Hematopoietic multipotent progenitor cell treated with erythropoietin and hydrocortisone succinate and interleukin-3 and kit ligand, for 8 days (in vitro differentiated cells): Measurements from ENCODE around the gene FGD5.
"Not testable (repeated sequence)": the region's sequence is repeated elsewhere in the genome, so short reads cannot be mapped to it uniquely, and the experiment has no call there.

Experiments
- DNase-seq: peaks from one replicate; pipeline ENCODE4 v3.0.0-alpha.2; 2015

Gene FGD5

GRCh38 chr3:14808025-14808424 lies 10.7 kb upstream of the FGD5 start:
- no peak for DNase-seq

DNA sequence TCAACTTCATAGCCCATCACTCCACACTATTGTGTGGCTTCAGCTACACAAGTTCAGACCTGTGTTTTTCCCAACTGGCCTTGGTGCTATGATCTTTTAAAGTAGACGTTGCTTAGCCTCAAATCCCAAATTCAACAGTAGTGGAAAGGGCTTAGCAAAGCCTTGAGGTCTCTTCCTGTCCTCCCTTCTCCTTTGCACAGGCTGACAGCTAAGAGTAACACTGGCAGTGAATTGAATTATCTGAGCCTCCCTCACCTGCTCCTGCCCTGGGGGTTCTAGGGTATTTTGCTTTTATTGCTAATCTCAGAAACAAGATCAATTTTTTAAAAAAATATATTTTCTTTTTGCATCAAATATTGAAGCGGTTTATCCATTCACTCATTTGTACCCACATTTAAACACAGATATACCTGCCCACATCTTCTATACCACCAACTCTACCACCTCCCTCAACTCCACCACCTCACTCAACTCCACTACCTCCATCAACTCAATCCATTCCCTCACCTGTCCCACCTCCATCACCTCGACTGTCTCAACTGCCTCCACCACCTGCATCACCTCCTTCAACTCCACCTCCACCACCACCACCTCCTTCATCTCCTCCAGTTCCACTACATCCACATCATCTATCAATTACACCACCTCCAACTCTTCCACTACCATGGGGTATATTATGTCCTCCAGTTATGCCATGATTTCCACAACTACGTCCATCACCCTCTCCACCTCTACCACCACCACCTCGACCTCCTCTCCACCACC lies 10.1 kb upstream of the FGD5 start:
- no peak for DNase-seq

DNA sequence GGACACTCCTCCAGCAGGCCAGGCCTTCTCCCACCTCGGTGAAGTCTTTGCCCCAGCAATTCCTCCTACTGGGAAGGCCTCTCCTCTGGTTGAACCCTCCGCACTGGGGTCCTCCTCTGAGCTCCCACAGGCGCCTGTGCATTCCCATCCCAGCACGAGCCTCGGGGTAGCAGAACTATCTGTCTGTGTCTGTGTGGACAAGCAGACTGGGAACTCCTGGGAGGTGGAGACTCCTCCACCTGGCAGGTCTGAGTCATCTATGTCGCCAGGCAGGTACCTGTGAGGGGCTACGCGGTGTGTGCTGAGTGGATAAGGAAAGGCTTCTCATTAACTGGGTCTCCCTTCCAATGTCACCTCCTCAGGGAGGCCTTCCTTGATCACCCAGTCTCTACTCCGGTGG lies 9.2 kb upstream of the FGD5 start:
- DNase-seq = not testable (repeated sequence)

DNA sequence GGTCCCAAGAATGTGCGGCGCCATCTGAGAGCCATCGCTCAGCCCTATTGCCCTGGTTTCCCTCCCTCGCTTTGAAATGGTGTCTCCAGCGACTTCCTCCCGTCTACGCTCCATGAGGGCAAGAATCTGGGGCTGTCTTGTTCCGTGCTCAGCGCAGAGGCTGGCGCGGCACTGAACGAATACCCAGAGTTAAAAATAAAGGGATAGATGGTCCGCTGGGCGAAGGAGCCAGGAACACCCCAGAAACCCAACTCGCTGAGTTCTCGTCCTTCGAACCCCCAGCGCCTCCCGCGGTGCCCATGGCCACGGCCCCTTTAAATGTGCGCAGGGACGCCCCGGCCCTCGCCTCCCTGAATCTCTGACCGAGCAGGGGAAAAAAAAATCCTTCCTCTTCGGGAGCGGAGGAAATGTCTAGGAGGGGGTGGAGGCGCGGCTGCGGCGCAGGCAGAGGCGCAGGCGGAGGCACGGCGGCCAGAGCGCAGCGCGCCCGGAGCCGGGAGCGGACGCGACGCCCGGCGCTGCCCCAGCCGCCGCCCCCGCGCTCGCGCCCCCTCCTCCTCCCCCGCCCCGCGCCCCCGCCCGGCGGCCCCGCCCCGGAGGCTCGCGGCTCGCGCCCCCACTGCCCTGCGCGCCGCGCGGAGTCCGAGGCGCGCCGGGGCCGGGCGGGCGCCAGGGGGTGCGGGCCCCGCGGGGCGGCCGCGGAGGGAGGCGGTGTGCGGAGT lies 8.5 kb upstream of the FGD5 start:
- no peak for DNase-seq

- DNase-seq = no peak
Measured at GRCh38 chr3:14810801-14811661, 7.7 kb upstream of the FGD5 start.

DNA sequence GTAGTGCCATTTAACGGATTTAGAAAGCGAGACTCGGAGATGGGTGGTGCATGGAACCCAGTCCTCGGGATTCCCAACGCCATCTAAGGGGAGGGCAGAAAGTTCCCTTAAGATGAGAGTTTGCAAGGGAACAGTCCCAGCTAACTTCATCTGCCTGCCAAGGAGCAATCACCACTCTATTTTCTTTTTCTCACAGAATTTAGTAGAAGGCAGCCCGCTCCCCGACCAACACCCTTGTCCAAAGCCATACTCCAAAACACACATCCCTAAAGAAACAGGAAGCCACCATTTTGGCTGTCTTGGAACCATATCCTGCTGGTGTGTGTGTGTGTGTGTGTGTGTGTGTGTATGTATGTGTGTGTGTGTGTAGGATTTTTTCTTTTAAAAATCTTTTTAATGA lies 7.1 kb upstream of the FGD5 start:
- DNase-seq = no peak

DNA sequence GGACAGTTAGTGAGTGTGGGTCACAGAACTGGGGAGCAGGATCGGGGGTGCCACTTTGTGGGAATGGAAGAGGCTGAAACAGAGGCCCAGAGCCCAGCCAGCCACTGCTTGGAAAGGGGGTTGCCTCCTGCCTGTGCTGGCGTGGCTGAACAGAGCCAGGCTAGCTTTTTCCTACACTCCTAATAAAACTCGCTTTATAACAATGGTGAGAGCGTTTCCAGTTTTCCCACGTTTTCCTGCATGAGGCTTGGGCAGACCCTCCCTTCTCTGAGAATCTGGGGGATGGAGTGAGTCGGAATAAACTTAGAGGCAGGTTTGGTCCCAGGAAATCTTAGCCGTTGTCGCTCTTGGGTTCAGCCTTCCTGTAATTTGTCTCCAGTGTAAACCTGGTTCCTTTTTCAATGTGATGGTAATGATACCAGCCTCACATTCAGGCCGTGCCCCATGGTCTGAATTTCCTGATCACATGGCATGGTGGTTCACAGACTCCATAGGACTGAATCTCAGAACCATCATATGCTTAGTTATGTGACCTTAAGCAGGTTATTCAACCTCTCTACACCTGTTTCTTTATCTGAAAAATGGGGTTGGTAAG lies 6.5 kb upstream of the FGD5 start:
- DNase-seq = no peak

- DNase-seq = no peak
Measured at GRCh38 chr3:14814411-14814871, 4.3 kb upstream of the FGD5 start.

GRCh38 chr3:14816359-14816758 lies 2.4 kb upstream of the FGD5 start:
- no peak for DNase-seq

- DNase-seq = no peak
Measured at GRCh38 chr3:14819671-14820070, 909 bp downstream of the FGD5 start.

DNA sequence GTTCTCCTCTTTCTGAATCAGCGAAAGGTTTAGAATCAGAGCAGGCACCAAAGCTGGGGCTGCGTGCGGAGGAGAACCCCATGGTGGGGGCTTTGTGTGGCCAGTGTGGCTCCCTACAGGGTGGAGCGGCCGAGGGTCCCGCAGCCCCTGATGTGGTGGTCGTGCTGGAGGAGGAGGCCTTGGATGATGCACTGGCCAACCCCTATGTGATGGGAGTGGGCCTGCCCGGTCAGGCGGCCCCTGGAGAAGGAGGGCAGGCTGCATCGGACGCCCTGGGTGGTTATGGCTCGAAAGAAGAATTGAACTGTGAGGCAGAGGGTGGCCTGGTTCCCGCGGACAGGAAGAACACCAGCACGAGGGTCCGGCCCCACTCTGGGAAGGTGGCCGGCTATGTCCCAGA lies 1.4 kb downstream of the FGD5 start:
- no peak for DNase-seq

GRCh38 chr3:14821151-14821550 lies 2.4 kb downstream of the FGD5 start:
- no peak for DNase-seq

GRCh38 chr3:14822134-14822533 lies 3.4 kb downstream of the FGD5 start:
- no peak for DNase-seq

DNA sequence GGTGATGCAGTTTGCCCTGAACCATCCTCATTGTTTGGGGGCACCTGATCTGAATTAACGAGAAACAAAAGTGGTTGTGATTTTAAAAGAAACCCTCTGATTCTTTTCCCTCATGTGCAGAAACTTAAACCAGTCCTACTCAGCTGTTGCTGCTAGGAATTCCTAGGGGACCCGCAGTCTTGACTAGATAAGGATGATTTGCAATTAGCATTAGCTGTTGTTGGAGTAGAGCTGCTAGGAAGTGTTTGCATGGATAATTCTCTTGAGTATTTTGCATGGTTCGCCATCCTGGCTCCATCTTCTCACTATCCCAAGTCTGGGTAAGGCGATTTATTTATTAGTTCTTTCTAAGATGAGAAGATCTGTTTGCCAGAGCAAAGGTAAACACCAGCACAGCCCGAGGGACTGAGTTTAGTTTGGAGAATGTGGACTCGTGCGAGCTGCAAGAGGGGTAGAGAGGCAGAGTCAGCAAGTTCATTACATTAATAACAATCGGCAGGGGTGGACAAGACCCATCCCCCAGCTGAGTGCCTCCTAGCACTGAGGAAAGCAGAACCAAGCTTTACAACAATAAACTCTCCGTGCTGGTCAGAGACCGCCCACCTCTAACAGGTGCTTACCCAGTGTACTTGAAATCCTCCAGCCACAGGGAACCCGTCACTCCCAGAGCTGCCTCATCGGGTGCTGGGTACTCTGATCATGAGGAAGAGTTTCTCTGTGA lies 4.1 kb downstream of the FGD5 start:
- no peak for DNase-seq

GRCh38 chr3:14823393-14823792 lies 4.6 kb downstream of the FGD5 start:
- no peak for DNase-seq

GRCh38 chr3:14823910-14824629 lies 5.3 kb downstream of the FGD5 start:
- DNase-seq = no peak

GRCh38 chr3:14824646-14825045 lies 5.9 kb downstream of the FGD5 start:
- no peak for DNase-seq

GRCh38 chr3:14826069-14826468 lies 7.3 kb downstream of the FGD5 start:
- no peak for DNase-seq

GRCh38 chr3:14827776-14828175 lies 9.0 kb downstream of the FGD5 start:
- no peak for DNase-seq

DNA sequence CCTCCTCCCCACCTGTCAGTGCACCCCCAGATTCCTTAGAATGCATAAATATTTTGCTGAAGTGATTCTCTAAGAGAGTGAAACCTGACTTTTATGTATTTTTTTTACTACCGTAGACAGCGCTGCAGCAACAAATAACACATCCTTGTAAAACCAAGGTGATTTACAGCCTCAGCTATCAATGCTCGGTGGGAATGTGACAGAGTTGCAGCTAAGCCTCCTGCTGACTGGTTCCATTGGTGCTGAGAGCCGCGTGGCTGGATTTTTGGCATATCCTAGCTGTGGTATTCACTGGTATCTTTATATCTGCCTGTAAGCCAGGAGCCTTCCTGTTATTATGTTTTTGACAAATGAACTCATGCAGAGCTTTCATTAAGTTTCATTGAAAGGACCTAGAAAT lies 11.0 kb downstream of the FGD5 start:
- no peak for DNase-seq

DNA sequence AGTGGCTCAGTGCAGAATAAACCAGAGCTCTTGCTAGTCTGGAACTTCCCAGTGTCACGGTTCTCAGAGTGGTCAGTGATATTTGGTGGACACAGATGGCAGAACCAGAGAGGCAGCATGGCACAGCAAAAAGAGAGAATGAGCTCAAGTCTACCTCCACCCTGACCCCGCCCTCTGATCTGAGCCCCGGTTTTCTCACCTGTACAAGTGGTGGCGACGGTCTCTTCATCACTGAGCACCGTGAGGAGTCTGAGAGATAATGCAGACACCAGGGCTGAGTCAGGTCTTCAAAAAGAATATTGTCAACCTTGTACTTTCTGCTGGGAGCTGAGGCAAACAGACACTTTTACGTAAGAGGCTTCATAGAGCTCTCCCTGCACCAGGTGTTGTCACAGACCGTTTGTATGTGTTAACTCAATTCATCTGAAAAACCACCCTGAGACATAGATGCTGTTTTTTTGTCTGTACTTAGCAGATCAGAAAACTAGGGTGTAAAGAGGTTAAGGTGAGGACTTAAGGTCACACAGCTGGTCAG lies 13.2 kb downstream of the FGD5 start:
- DNase-seq = no peak
